GM12891 (cell line): ENCODE results near the gene PATZ1.

ENCODE experiments used
- POLR2A ChIP-seq: IDR thresholded peaks from 2 replicates; pipeline ENCODE4 v1.6.1; 2011; ENCODE audit warnings: low read depth, low read length, control low read depth
- POLR2AphosphoS5 ChIP-seq: IDR thresholded peaks from 2 replicates; pipeline ENCODE4 v1.6.1; 2011; ENCODE audit warnings: low read depth, low read length, control low read depth
- SPI1 ChIP-seq: IDR thresholded peaks from 2 replicates; pipeline ENCODE4 v1.6.1; 2011; ENCODE audit warnings: low read depth, low read length, control low read depth
- TAF1 ChIP-seq: IDR thresholded peaks from 2 replicates; pipeline ENCODE4 v1.6.1; 2011; ENCODE audit warnings: low read depth, low read length, control low read depth

DNA sequence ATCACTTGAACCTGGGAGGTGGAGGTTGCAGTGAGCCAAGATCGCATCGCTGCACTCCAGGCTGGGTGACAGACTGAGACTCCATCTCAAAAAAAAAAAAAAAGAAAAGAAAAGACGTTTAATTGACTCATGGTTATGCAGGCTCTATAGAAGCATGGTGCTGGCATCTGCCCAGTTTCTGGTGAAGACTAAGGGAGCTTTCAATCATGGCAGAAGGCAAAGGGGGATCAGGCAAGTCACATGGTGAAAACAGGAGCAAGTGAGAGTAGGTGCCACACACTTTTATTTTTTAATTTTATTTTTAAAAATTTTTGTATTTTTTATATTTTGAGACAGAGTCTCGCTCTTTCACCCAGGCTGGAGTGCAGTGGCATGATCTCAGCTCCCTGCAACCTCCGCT is 8.4 kb upstream of the PATZ1 start:
- TF ChIP-seq POLR2A, result no peak
- no peak for TF ChIP-seq POLR2AphosphoS5
- TF ChIP-seq TAF1, result no peak
- TF ChIP-seq SPI1, result no peak
